Measurements from ENCODE around the gene CBX8. TPM values are rescaled to one million over a fixed set of nuclear protein-coding genes. Genes with fewer than 3 reads are reported as not detected.
A peak's percentile ranks its signal among the peaks of the same experiment; 100 is the strongest.

CBX8 gene
- total and polyA plus RNA-seq, 4 donors = 4.8 to 9.3 (median 5.5) TPM

GRCh38 chr17:79785900-79786810 is 10.7 kb downstream of the CBX8 start:
- TF ChIP-seq, protein P1, sequence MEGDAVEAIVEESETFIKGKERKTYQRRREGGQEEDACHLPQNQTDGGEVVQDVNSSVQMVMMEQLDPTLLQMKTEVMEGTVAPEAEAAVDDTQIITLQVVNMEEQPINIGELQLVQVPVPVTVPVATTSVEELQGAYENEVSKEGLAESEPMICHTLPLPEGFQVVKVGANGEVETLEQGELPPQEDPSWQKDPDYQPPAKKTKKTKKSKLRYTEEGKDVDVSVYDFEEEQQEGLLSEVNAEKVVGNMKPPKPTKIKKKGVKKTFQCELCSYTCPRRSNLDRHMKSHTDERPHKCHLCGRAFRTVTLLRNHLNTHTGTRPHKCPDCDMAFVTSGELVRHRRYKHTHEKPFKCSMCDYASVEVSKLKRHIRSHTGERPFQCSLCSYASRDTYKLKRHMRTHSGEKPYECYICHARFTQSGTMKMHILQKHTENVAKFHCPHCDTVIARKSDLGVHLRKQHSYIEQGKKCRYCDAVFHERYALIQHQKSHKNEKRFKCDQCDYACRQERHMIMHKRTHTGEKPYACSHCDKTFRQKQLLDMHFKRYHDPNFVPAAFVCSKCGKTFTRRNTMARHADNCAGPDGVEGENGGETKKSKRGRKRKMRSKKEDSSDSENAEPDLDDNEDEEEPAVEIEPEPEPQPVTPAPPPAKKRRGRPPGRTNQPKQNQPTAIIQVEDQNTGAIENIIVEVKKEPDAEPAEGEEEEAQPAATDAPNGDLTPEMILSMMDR (IDR thresholded peaks at IDR 0.05; ENCODE audit: control extremely low read depth, extremely low read depth) = no peak
- Histone ChIP-seq H3K27ac (ENCODE audit: low read depth in 1 of 2, low read length in 1 of 2) (no peak overlapping the region), H3K36me3 (ENCODE audit: control insufficient read depth in 4 of 4, insufficient read depth in 4 of 4, low read length in 4 of 4) (peaks cover 0 to 8% (median 3%) of the 10 kb centered on the region in 4 donors), H3K27me3 (ENCODE audit: control insufficient read depth in 3 of 3, insufficient read depth in 3 of 3, low read length in 2 of 3) (peaks cover 0 to 33% (median 25%) of the 10 kb centered on the region in 3 donors), H3K9me3 (ENCODE audit: control insufficient read depth in 4 of 4, insufficient read depth in 3 of 4, low read length in 3 of 4) (no peaks in the 10 kb centered on the region), H3K9ac (ENCODE audit: insufficient read depth in 1 of 2, low read length in 2 of 2) (no peak overlapping the region), H3K4me3 (no peak overlapping the region), H3K4me1 (ENCODE audit: control insufficient read depth in 5 of 5, insufficient read depth in 5 of 5, low read length in 5 of 5) (peaks cover 0 to 14% (median 0%) of the 10 kb centered on the region in 5 donors)
- WGBS, 2 donors = 91 to 94% methylated on average over 15 of the region's 15 CpGs
- peak in 1 of 3 donors; percentile 11 for DNase-seq
- ATAC-seq (ENCODE audit: insufficient read depth, low FRiP score) = no peak

- 95 to 97% methylated on average over 17 of the region's 17 CpGs for WGBS, 2 donors
- peaks cover 0 to 13% (median 0%) of the 10 kb centered on the region in 5 donors for H3K4me1 ChIP-seq (ENCODE audit: control insufficient read depth in 5 of 5, insufficient read depth in 5 of 5, low read length in 5 of 5)
- H3K9me3 ChIP-seq (ENCODE audit: control insufficient read depth in 4 of 4, insufficient read depth in 3 of 4, low read length in 3 of 4) = no peaks in the 10 kb centered on the region
- no peak overlapping the region for H3K4me3 ChIP-seq
- no peak overlapping the region for H3K27ac ChIP-seq (ENCODE audit: low read depth in 1 of 2, low read length in 1 of 2)
- H3K36me3 ChIP-seq (ENCODE audit: control insufficient read depth in 4 of 4, insufficient read depth in 4 of 4, low read length in 4 of 4) = peaks cover 0 to 9% (median 5%) of the 10 kb centered on the region in 4 donors
- peaks cover 0 to 25% (median 16%) of the 10 kb centered on the region in 3 donors for H3K27me3 ChIP-seq (ENCODE audit: control insufficient read depth in 3 of 3, insufficient read depth in 3 of 3, low read length in 2 of 3)
- TF ChIP-seq, protein P1 (IDR thresholded peaks at IDR 0.05; ENCODE audit: control extremely low read depth, extremely low read depth) = no peak
- no peak overlapping the region for H3K9ac ChIP-seq (ENCODE audit: insufficient read depth in 1 of 2, low read length in 2 of 2)
- no peak for ATAC-seq (ENCODE audit: insufficient read depth, low FRiP score)
- DNase-seq = peak in 1 of 3 donors; percentile 11
Observed at GRCh38 chr17:79785017-79785899, 11.6 kb downstream of the CBX8 start.

DNA sequence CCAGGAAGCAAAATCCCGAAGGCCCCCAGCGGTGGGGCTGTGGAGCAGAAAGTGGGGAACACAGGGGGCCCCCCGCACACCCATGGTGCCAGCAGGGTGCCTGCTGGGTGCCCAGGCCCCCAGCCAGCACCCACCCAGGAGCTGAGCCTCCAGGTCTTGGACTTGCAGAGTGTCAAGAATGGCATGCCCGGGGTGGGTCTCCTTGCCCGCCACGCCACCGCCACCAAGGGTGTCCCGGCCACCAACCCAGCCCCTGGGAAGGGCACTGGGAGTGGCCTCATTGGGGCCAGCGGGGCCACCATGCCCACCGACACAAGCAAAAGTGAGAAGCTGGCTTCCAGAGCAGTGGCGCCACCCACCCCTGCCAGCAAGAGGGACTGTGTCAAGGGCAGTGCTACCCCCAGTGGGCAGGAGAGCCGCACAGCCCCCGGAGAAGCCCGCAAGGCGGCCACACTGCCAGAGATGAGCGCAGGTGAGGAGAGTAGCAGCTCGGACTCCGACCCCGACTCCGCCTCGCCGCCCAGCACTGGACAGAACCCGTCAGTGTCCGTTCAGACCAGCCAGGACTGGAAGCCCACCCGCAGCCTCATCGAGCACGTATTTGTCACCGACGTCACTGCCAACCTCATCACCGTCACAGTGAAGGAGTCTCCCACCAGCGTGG is 12.4 kb downstream of the CBX8 start:
- ATAC-seq (ENCODE audit: insufficient read depth, low FRiP score) (no peak), DNase-seq (peak in 1 of 3 donors; percentile 10)
- peaks cover 0 to 16% (median 6%) of the 10 kb centered on the region in 4 donors for H3K36me3 ChIP-seq (ENCODE audit: control insufficient read depth in 4 of 4, insufficient read depth in 4 of 4, low read length in 4 of 4)
- H3K9me3 ChIP-seq (ENCODE audit: control insufficient read depth in 4 of 4, insufficient read depth in 3 of 4, low read length in 3 of 4) = no peaks in the 10 kb centered on the region
- no peak overlapping the region for H3K9ac ChIP-seq (ENCODE audit: insufficient read depth in 1 of 2, low read length in 2 of 2)
- TF ChIP-seq, protein P1 (IDR thresholded peaks at IDR 0.05; ENCODE audit: control extremely low read depth, extremely low read depth) = no peak
- WGBS, 2 donors = 95 to 96% methylated on average over 31 of the region's 31 CpGs
- peaks cover 0 to 23% (median 15%) of the 10 kb centered on the region in 3 donors for H3K27me3 ChIP-seq (ENCODE audit: control insufficient read depth in 3 of 3, insufficient read depth in 3 of 3, low read length in 2 of 3)
- H3K27ac ChIP-seq (ENCODE audit: low read depth in 1 of 2, low read length in 1 of 2) = no peak overlapping the region
- no peak overlapping the region for H3K4me3 ChIP-seq
- H3K4me1 ChIP-seq (ENCODE audit: control insufficient read depth in 5 of 5, insufficient read depth in 5 of 5, low read length in 5 of 5) = peaks cover 0 to 13% (median 0%) of the 10 kb centered on the region in 5 donors
